ENCODE data around the gene CHD1L. TPM values are rescaled to one million over a fixed set of nuclear protein-coding genes. Genes with fewer than 3 reads are reported as not detected.

The CHD1L gene
- total and polyA plus RNA-seq, 4 donors: 14.1 to 23.8 (median 21.1) TPM

DNA sequence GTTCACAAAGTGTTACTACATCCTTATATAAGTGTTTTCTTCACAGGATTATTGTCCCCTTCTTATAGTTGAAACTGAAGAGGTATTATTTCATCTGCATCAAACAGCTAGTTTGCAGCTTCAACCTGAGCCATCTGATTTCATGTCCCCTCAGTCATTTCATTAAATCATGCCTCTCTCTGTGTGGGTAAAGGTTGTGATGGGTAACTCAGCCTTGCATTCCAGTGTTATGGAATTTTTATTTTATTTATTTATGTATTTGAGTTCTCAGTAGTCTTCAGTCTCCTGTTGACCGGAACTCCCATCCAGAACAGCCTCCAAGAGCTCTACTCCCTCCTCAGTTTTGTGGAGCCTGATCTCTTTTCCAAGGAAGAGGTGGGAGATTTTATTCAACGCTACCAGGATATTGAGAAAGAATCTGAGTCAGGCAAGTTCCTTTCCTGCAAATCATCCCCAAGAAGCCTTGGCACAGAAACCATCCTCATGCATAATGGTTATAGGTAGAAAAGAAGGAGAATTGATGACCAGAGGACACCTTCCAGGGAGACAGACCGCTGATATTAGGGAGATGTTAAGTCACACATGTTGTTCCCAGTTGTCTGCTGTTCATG, 21.8 kb downstream of the CHD1L start:
- WGBS: 92% methylated on average over 3 of the region's 3 CpGs

GRCh38 chr1:147266381-147266780, 23.9 kb downstream of the CHD1L start:
- H3K4me1 ChIP-seq (ENCODE audit: control insufficient read depth in 4 of 4, insufficient read depth in 4 of 4, low read length in 3 of 4): peaks cover 0 to 6% (median 3%) of the 10 kb centered on the region in 4 donors
- TF ChIP-seq CTCF (IDR thresholded peaks at IDR 0.05; ENCODE audit: low read depth, low read length, missing input control) (no peak), NR2F2 (IDR thresholded peaks at IDR 0.05) (no peak), GABPA (IDR thresholded peaks at IDR 0.05 in 1 of 2, conservative IDR thresholded peaks at IDR 0.05 in 1 of 2) (no peak)
- no peak for DNase-seq (ENCODE audit: low spot score)
- no peak overlapping the region for H3K4me3 ChIP-seq (ENCODE audit: low read depth in 1 of 3, low read length in 3 of 3)
- no peaks in the 10 kb centered on the region for H3K27me3 ChIP-seq (ENCODE audit: control insufficient read depth in 4 of 4, insufficient read depth in 4 of 4, low read length in 3 of 4)
- H3K9ac ChIP-seq (ENCODE audit: low read depth in 1 of 2, low read length in 2 of 2): no peak overlapping the region
- 97% methylated on average over 5 of the region's 5 CpGs for WGBS
- no peak overlapping the region for H3K27ac ChIP-seq (ENCODE audit: low read depth in 1 of 2, low read length in 2 of 2)
- H3K36me3 ChIP-seq (ENCODE audit: control insufficient read depth in 4 of 4, insufficient read depth in 3 of 4, low read depth in 1 of 4, low read length in 3 of 4): peaks cover 8 to 40% (median 31%) of the 10 kb centered on the region in 4 donors
- no peaks in the 10 kb centered on the region for H3K9me3 ChIP-seq (ENCODE audit: control insufficient read depth in 4 of 4, low read length in 3 of 4)

More for the DNA sequence above, 21.8 kb downstream of the CHD1L start:
- H3K4me1 ChIP-seq (ENCODE audit: control insufficient read depth in 4 of 4, insufficient read depth in 4 of 4, low read length in 3 of 4): no peaks in the 10 kb centered on the region
- H3K9ac ChIP-seq (ENCODE audit: low read depth in 1 of 2, low read length in 2 of 2): no peak overlapping the region
- no peak for DNase-seq (ENCODE audit: low spot score)
- H3K9me3 ChIP-seq (ENCODE audit: control insufficient read depth in 4 of 4, low read length in 3 of 4): no peaks in the 10 kb centered on the region
- H3K4me3 ChIP-seq (ENCODE audit: low read depth in 1 of 3, low read length in 3 of 3): no peak overlapping the region
- H3K27me3 ChIP-seq (ENCODE audit: control insufficient read depth in 4 of 4, insufficient read depth in 4 of 4, low read length in 3 of 4): no peaks in the 10 kb centered on the region
- TF ChIP-seq NR2F2 (IDR thresholded peaks at IDR 0.05): no peak
- no peak for TF ChIP-seq SP1 (IDR thresholded peaks at IDR 0.05)
- TF ChIP-seq RAD21 (IDR thresholded peaks at IDR 0.05): no peak
- TF ChIP-seq TAF1 (conservative IDR thresholded peaks at IDR 0.05): no peak
- TF ChIP-seq, protein P1, sequence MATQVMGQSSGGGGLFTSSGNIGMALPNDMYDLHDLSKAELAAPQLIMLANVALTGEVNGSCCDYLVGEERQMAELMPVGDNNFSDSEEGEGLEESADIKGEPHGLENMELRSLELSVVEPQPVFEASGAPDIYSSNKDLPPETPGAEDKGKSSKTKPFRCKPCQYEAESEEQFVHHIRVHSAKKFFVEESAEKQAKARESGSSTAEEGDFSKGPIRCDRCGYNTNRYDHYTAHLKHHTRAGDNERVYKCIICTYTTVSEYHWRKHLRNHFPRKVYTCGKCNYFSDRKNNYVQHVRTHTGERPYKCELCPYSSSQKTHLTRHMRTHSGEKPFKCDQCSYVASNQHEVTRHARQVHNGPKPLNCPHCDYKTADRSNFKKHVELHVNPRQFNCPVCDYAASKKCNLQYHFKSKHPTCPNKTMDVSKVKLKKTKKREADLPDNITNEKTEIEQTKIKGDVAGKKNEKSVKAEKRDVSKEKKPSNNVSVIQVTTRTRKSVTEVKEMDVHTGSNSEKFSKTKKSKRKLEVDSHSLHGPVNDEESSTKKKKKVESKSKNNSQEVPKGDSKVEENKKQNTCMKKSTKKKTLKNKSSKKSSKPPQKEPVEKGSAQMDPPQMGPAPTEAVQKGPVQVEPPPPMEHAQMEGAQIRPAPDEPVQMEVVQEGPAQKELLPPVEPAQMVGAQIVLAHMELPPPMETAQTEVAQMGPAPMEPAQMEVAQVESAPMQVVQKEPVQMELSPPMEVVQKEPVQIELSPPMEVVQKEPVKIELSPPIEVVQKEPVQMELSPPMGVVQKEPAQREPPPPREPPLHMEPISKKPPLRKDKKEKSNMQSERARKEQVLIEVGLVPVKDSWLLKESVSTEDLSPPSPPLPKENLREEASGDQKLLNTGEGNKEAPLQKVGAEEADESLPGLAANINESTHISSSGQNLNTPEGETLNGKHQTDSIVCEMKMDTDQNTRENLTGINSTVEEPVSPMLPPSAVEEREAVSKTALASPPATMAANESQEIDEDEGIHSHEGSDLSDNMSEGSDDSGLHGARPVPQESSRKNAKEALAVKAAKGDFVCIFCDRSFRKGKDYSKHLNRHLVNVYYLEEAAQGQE (IDR thresholded peaks at IDR 0.05): no peak
- TF ChIP-seq HNF4A (conservative IDR thresholded peaks at IDR 0.05): no peak
- TF ChIP-seq, protein P2, sequence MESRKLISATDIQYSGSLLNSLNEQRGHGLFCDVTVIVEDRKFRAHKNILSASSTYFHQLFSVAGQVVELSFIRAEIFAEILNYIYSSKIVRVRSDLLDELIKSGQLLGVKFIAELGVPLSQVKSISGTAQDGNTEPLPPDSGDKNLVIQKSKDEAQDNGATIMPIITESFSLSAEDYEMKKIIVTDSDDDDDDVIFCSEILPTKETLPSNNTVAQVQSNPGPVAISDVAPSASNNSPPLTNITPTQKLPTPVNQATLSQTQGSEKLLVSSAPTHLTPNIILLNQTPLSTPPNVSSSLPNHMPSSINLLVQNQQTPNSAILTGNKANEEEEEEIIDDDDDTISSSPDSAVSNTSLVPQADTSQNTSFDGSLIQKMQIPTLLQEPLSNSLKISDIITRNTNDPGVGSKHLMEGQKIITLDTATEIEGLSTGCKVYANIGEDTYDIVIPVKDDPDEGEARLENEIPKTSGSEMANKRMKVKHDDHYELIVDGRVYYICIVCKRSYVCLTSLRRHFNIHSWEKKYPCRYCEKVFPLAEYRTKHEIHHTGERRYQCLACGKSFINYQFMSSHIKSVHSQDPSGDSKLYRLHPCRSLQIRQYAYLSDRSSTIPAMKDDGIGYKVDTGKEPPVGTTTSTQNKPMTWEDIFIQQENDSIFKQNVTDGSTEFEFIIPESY (IDR thresholded peaks at IDR 0.05): no peak
- TF ChIP-seq YY1 (IDR thresholded peaks at IDR 0.05): no peak
- no peak for TF ChIP-seq ATF3 (IDR thresholded peaks at IDR 0.05)
- TF ChIP-seq JUND (IDR thresholded peaks at IDR 0.05): no peak
- no peak for TF ChIP-seq FOXA1 (IDR thresholded peaks at IDR 0.05)
- TF ChIP-seq GABPA (IDR thresholded peaks at IDR 0.05 in 1 of 2, conservative IDR thresholded peaks at IDR 0.05 in 1 of 2): no peak
- no peak for TF ChIP-seq HNF4G (IDR thresholded peaks at IDR 0.05)
- TF ChIP-seq EGR1 (IDR thresholded peaks at IDR 0.05; ENCODE audit: low read depth in 2 of 2): no peak
- no peak for TF ChIP-seq FOXA2 (IDR thresholded peaks at IDR 0.05)
- no peak overlapping the region for H3K27ac ChIP-seq (ENCODE audit: low read depth in 1 of 2, low read length in 2 of 2)
- peaks cover 10 to 50% (median 34%) of the 10 kb centered on the region in 4 donors for H3K36me3 ChIP-seq (ENCODE audit: control insufficient read depth in 4 of 4, insufficient read depth in 3 of 4, low read depth in 1 of 4, low read length in 3 of 4)

All from liver (tissue), 9 donors.